ENCODE data around the gene GUCY2F.

GUCY2F gene

DNA sequence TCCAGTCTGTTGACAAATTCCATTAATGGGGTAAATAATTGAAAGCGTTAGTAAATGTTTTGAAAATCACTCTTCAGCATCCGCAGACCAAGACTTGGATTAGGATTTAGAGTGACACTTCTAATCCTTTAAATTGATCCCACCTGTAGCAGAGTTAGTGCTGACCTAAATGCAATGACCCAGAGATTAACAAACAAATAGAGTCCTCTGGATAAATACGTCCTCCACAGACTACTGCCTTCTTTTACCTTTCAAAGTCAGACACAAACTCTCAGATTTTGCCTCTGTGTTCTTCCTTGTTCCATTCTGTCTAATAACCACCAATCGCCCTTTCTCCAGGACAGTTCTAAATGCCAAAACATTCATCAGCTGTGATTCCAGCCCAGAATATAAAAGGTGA is at the start of gene GUCY2F:
Gene GUCY2F (minus strand): TSS at position 101 of the 400 bp plus-strand sequence. CDS start 6,150 bp downstream, outside the sequence.
- TF ChIP-seq LEF1 (IDR thresholded peaks at IDR 0.05; ENCODE audit: borderline replicate concordance), result no peak
- no peak for TF ChIP-seq ARNT (IDR thresholded peaks at IDR 0.05)
- no peak for TF ChIP-seq TARDBP (IDR thresholded peaks at IDR 0.05)
- TF ChIP-seq FOXA1 (IDR thresholded peaks at IDR 0.05), result no peak
- TF ChIP-seq, protein P1, sequence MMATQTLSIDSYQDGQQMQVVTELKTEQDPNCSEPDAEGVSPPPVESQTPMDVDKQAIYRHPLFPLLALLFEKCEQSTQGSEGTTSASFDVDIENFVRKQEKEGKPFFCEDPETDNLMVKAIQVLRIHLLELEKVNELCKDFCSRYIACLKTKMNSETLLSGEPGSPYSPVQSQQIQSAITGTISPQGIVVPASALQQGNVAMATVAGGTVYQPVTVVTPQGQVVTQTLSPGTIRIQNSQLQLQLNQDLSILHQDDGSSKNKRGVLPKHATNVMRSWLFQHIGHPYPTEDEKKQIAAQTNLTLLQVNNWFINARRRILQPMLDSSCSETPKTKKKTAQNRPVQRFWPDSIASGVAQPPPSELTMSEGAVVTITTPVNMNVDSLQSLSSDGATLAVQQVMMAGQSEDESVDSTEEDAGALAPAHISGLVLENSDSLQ (IDR thresholded peaks at IDR 0.05), result no peak
- TF ChIP-seq BHLHE40 (IDR thresholded peaks at IDR 0.05; ENCODE audit: borderline replicate concordance), result no peak
- no peak for TF ChIP-seq CTBP1 (IDR thresholded peaks at IDR 0.05; ENCODE audit: borderline replicate concordance)
- TF ChIP-seq NFRKB (IDR thresholded peaks at IDR 0.05), result no peak
- no peak for TF ChIP-seq ZNF384 (IDR thresholded peaks at IDR 0.05)
- no peak for TF ChIP-seq SP1 (IDR thresholded peaks at IDR 0.05)
- CTCF ChIA-PET, result interaction anchor here (0.6 to 1.4 kb wide), 4 partner anchors 9 to 153 kb away, joined by 3 to 7 read pairs (median 3); no protein-coding TSS in a partner anchor
- DNase-seq (ENCODE audit: extremely low spot score), result no peak
- POLR2A ChIA-PET, result no interaction called here

- ChIA-PET POLR2A (no interaction called here), CTCF (no interaction called here)
- no peak for TF ChIP-seq BHLHE40 (IDR thresholded peaks at IDR 0.05; ENCODE audit: borderline replicate concordance)
- TF ChIP-seq ARNT (IDR thresholded peaks at IDR 0.05), result no peak
- TF ChIP-seq TARDBP (IDR thresholded peaks at IDR 0.05), result no peak
- no peak for TF ChIP-seq FOXM1 (IDR thresholded peaks at IDR 0.05; ENCODE audit: borderline replicate concordance)
- TF ChIP-seq, protein P1 (IDR thresholded peaks at IDR 0.05), result no peak
- TF ChIP-seq SUZ12 (IDR thresholded peaks at IDR 0.05), result no peak
- TF ChIP-seq FOXK2 (IDR thresholded peaks at IDR 0.05), result no peak
- no peak for TF ChIP-seq SP1 (IDR thresholded peaks at IDR 0.05)
- TF ChIP-seq ELF4 (IDR thresholded peaks at IDR 0.05), result no peak
- TF ChIP-seq HDGF (IDR thresholded peaks at IDR 0.05; ENCODE audit: borderline replicate concordance), result no peak
- no peak for TF ChIP-seq LEF1 (IDR thresholded peaks at IDR 0.05; ENCODE audit: borderline replicate concordance)
- TF ChIP-seq FOXA1 (IDR thresholded peaks at IDR 0.05), result no peak
- TF ChIP-seq L3MBTL2 (conservative IDR thresholded peaks at IDR 0.05), result no peak
- TF ChIP-seq ZNF384 (IDR thresholded peaks at IDR 0.05), result no peak
- no peak for DNase-seq (ENCODE audit: extremely low spot score)
Observed at GRCh38 chrX:109519001-109519400, 37.1 kb upstream of the GUCY2F start.

DNA sequence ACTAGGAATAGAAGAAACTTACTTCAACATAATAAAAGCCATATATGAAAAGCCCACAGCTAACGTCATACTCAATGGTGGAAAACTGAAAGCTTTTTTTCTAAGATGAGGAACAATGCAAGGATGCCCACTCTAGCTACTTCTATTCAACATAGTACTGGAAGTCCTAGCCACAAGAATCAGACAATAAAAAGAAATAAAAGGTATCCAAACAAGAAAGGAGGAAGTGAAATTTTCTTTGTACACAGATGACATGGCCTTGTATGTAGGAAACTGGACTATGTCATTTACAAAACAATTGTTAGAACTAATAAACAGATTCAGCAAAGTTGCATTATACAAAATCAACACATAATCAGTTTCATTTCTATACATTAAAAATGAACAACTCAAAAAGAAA is 29.2 kb upstream of the GUCY2F start:
- DNase-seq (ENCODE audit: extremely low spot score), result no peak
- no peak for TF ChIP-seq ELF4 (IDR thresholded peaks at IDR 0.05)
- no peak for TF ChIP-seq NFRKB (IDR thresholded peaks at IDR 0.05)
- TF ChIP-seq TARDBP (IDR thresholded peaks at IDR 0.05), result no peak; the same call in 1 of the 2 replicates
- no peak for TF ChIP-seq LEF1 (IDR thresholded peaks at IDR 0.05; ENCODE audit: borderline replicate concordance)
- TF ChIP-seq BHLHE40 (IDR thresholded peaks at IDR 0.05; ENCODE audit: borderline replicate concordance), result no peak
- TF ChIP-seq ZNF384 (IDR thresholded peaks at IDR 0.05), result no peak
- TF ChIP-seq FOXK2 (IDR thresholded peaks at IDR 0.05), result no peak
- TF ChIP-seq ARNT (IDR thresholded peaks at IDR 0.05), result no peak
- no peak for TF ChIP-seq CTBP1 (IDR thresholded peaks at IDR 0.05; ENCODE audit: borderline replicate concordance)
- no peak for TF ChIP-seq FOXA1 (IDR thresholded peaks at IDR 0.05)
- no peak for TF ChIP-seq SP1 (IDR thresholded peaks at IDR 0.05)
- no peak for TF ChIP-seq L3MBTL2 (conservative IDR thresholded peaks at IDR 0.05)
- TF ChIP-seq FOXM1 (IDR thresholded peaks at IDR 0.05; ENCODE audit: borderline replicate concordance), result no peak
- POLR2A ChIA-PET, result no interaction called here
- CTCF ChIA-PET, result no interaction called here

- no peak for DNase-seq (ENCODE audit: extremely low spot score)
- TF ChIP-seq FOXK2 (IDR thresholded peaks at IDR 0.05) (no peak), ZNF384 (IDR thresholded peaks at IDR 0.05) (no peak), SUZ12 (IDR thresholded peaks at IDR 0.05) (no peak), CTBP1 (IDR thresholded peaks at IDR 0.05; ENCODE audit: borderline replicate concordance) (no peak), BHLHE40 (IDR thresholded peaks at IDR 0.05; ENCODE audit: borderline replicate concordance) (no peak), FOXA1 (IDR thresholded peaks at IDR 0.05) (no peak), NFRKB (IDR thresholded peaks at IDR 0.05) (no peak), HDGF (IDR thresholded peaks at IDR 0.05; ENCODE audit: borderline replicate concordance) (no peak), FOXM1 (IDR thresholded peaks at IDR 0.05; ENCODE audit: borderline replicate concordance) (no peak), LEF1 (IDR thresholded peaks at IDR 0.05; ENCODE audit: borderline replicate concordance) (no peak)
- TF ChIP-seq, protein P1 (IDR thresholded peaks at IDR 0.05), result no peak
- POLR2A ChIA-PET, result no interaction called here
- CTCF ChIA-PET, result no interaction called here
Observed at GRCh38 chrX:109508915-109509314, 27.0 kb upstream of the GUCY2F start.

DNA sequence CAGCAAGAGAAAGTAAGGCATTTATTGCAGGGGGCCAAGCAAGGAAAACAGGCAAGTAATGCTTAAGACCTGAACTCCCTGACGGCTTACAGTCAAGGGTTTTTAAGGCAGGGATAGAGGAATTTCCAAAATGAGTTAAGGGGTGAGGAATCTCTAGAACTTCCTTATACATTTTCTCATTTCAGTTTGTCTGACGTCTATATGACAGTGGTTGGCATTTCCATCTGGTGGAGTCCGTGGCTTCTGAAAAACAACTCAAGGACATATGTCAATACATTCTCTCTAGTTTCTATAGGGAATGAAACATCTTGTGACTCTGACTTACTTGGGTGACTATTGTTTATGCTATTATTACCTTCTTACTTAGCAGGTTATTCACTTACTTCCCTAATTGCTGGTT is 19.3 kb upstream of the GUCY2F start:
- DNase-seq (ENCODE audit: extremely low spot score), result no peak
- CTCF ChIA-PET, result no interaction called here
- no peak for TF ChIP-seq BHLHE40 (IDR thresholded peaks at IDR 0.05; ENCODE audit: borderline replicate concordance)
- no peak for TF ChIP-seq SP1 (IDR thresholded peaks at IDR 0.05)
- no peak for TF ChIP-seq LEF1 (IDR thresholded peaks at IDR 0.05; ENCODE audit: borderline replicate concordance)
- TF ChIP-seq SUZ12 (IDR thresholded peaks at IDR 0.05), result no peak
- POLR2A ChIA-PET, result no interaction called here

- TF ChIP-seq ZNF384 (IDR thresholded peaks at IDR 0.05), result no peak
- CTCF ChIA-PET, result interaction anchor here (0.6 kb wide), 1 partner anchor 17 kb away, joined by 3 read pairs; no protein-coding TSS in a partner anchor
- POLR2A ChIA-PET, result no interaction called here
- no peak for DNase-seq (ENCODE audit: extremely low spot score)
Observed at GRCh38 chrX:109498434-109498833, 16.5 kb upstream of the GUCY2F start.

GRCh38 chrX:109489174-109489573 is 7.3 kb upstream of the GUCY2F start:
- POLR2A ChIA-PET, result no interaction called here
- CTCF ChIA-PET, result interaction anchor here (1.0 kb wide), 1 partner anchor 146 kb away, joined by 5 read pairs; no protein-coding TSS in a partner anchor
- TF ChIP-seq CTBP1 (IDR thresholded peaks at IDR 0.05; ENCODE audit: borderline replicate concordance) (no peak), BHLHE40 (IDR thresholded peaks at IDR 0.05; ENCODE audit: borderline replicate concordance) (no peak), ARNT (IDR thresholded peaks at IDR 0.05) (no peak), NFRKB (IDR thresholded peaks at IDR 0.05) (no peak), FOXK2 (IDR thresholded peaks at IDR 0.05) (no peak), SUZ12 (IDR thresholded peaks at IDR 0.05) (no peak), HDGF (IDR thresholded peaks at IDR 0.05; ENCODE audit: borderline replicate concordance) (no peak), FOXA1 (IDR thresholded peaks at IDR 0.05) (no peak), ZNF384 (IDR thresholded peaks at IDR 0.05) (no peak), LEF1 (IDR thresholded peaks at IDR 0.05; ENCODE audit: borderline replicate concordance) (no peak), ELF4 (IDR thresholded peaks at IDR 0.05) (no peak), L3MBTL2 (conservative IDR thresholded peaks at IDR 0.05) (no peak), FOXM1 (IDR thresholded peaks at IDR 0.05; ENCODE audit: borderline replicate concordance) (no peak)
- no peak for DNase-seq (ENCODE audit: extremely low spot score)

Data from HEK293T (cell line).